ENCODE data around the gene SLC36A1. TPM values are rescaled to one million over a fixed set of nuclear protein-coding genes. Genes with fewer than 3 reads are reported as not detected.

Gene SLC36A1
- total and polyA plus RNA-seq, 9 donors = 1.9 to 9.7 (median 5.4) TPM

Small RNA genes lying within 50 kb of the gene (microRNA-seq; reads per million reads assigned to microRNA genes)
- 0 reads per million in 3 donors for gene MIR6499

Small RNA genes lying within 50 kb of the gene (small RNA-seq; reads per million reads assigned to genes)
- gene MIR6499 = not detected
- gene RNA5SP197 = not detected

Other genes starting within 250 kb of the SLC36A1 start
- gene CCDC69, start 223.5 kb upstream of the SLC36A1 start, total RNA-seq = 10 to 100 TPM; 22.6 to 60.1 (median 37.3) TPM
- 100 to 1,000 TPM in 1 of 2 donors, 10 to 100 TPM in 1; 27.8 to 158 TPM for gene CCDC69, start 223.5 kb upstream of the SLC36A1 start, polyA plus RNA-seq
- 10 to 100 TPM; 14.7 to 38.5 (median 28.6) TPM for gene GM2A, start 194.4 kb upstream of the SLC36A1 start, total RNA-seq
- 10 to 100 TPM; 18.5 to 52.8 TPM for gene GM2A, start 194.4 kb upstream of the SLC36A1 start, polyA plus RNA-seq
- not detected for gene SLC36A3, start 143.8 kb upstream of the SLC36A1 start, total RNA-seq
- gene SLC36A3, start 143.8 kb upstream of the SLC36A1 start, polyA plus RNA-seq = not detected
- not detected for gene SLC36A2, start 100.0 kb upstream of the SLC36A1 start, total RNA-seq
- gene SLC36A2, start 100.0 kb upstream of the SLC36A1 start, polyA plus RNA-seq = not detected
- under 1 TPM in 6 of 7 donors, not detected in 1; 0.03 to 0.74 (median 0.38) TPM for gene FAT2, start 143.7 kb downstream of the SLC36A1 start, total RNA-seq
- gene FAT2, start 143.7 kb downstream of the SLC36A1 start, polyA plus RNA-seq = under 1 TPM; 0.01 to 0.03 TPM
- gene SPARC, start 239.3 kb downstream of the SLC36A1 start, total RNA-seq = 1,000 to 10,000 TPM in 1 of 7 donors, 100 to 1,000 TPM in 6; 220 to 1,059 (median 717) TPM
- gene SPARC, start 239.3 kb downstream of the SLC36A1 start, polyA plus RNA-seq = 1,000 to 10,000 TPM in 1 of 2 donors, 100 to 1,000 TPM in 1; 924 to 2,564 TPM

Measured in ovary (tissue), 9 donors.